Measurements from ENCODE around the gene ORC3.

Gene ORC3

GRCh38 chr6:87701676-87702588 lies 112.0 kb downstream of the ORC3 start, which contains the start of gene AKIRIN2 (continued):
- TF ChIP-seq, protein P1, sequence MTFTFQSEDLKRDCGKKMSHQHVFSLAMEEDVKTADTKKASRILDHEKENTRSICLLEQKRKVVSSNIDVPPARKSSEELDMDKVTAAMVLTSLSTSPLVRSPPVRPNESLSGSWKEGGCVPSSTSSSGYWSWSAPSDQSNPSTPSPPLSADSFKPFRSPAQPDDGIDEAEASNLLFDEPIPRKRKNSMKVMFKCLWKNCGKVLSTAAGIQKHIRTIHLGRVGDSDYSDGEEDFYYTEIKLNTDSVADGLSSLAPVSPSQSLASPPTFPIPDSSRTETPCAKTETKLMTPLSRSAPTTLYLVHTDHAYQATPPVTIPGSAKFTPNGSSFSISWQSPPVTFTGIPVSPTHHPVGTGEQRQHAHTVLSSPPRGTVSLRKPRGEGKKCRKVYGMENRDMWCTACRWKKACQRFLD (tag by site-specific recombination; IDR thresholded peaks at IDR 0.05): no peak
- TF ChIP-seq ZNF501 (tag by site-specific recombination; IDR thresholded peaks at IDR 0.05) (peak; percentile 79; the same call in 1 of the 2 replicates), ZNF768 (tag by site-specific recombination; IDR thresholded peaks at IDR 0.05) (0 out of 2 replicates have a peak, but pooled peaks have one; percentile 20), ZNF23 (tag by site-specific recombination; IDR thresholded peaks at IDR 0.05; ENCODE audit: borderline replicate concordance) (no peak), MZF1 (tag by site-specific recombination; IDR thresholded peaks at IDR 0.05; ENCODE audit: borderline replicate concordance) (peak; percentile 75)

DNA sequence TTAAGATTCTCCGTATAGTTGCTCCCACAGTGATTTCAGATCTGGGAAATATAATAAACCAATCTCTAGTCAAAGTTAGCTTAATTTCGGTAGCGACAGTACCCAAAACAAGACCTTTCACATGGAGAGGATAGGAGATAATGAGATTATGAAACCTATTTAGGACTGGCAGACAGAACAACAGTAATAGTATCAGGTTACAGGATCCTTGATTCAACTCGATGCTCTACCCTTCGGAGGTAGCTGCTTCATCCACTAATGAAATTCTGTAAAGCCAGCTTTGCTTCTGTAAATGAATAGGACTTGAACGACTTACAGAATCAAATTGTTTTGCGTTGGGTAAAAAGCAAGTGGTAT lies 112.6 kb downstream of the ORC3 start:
- Histone ChIP-seq H3K36me3 (ENCODE audit: control insufficient read depth in 2 of 2, insufficient read depth in 1 of 2, low read length in 2 of 2) (peaks cover 0 to 19% of the 10 kb centered on the region in 2 experiments; a peak in 1 of 3 replicates), H3K9me3 (ENCODE audit: control insufficient read depth, insufficient read depth, low read depth, low read length) (no peaks in the 10 kb centered on the region), H3K27ac (ENCODE audit: extremely low read depth, low read depth, low read length) (peak overlapping the region; percentile 97), H3K4me1 (ENCODE audit: control insufficient read depth, insufficient read depth, low read length) (peaks cover 6% of the 10 kb centered on the region), H3K4me3 (ENCODE audit: low read depth, low read length) (peak overlapping the region; percentile 45)
- ChIA-PET CTCF (interaction anchor here (0.6 to 1.3 kb wide), 4 partner anchors 12 to 381 kb away, joined by 3 to 4 read pairs (median 4); partner anchors contain the start of gene SMIM8), POLR2A (interaction anchor here (0.6 to 2.3 kb wide), 17 partner anchors 11 to 565 kb away, joined by 3 to 13 read pairs (median 3); partner anchors contain the start of genes ORC3, RARS2 and SLC35A1)
- no peak for TF ChIP-seq ZNF707 (tag by site-specific recombination; IDR thresholded peaks at IDR 0.05)
- TF ChIP-seq ZSCAN30 (tag by site-specific recombination; IDR thresholded peaks at IDR 0.05): no peak
- TF ChIP-seq, protein P2, sequence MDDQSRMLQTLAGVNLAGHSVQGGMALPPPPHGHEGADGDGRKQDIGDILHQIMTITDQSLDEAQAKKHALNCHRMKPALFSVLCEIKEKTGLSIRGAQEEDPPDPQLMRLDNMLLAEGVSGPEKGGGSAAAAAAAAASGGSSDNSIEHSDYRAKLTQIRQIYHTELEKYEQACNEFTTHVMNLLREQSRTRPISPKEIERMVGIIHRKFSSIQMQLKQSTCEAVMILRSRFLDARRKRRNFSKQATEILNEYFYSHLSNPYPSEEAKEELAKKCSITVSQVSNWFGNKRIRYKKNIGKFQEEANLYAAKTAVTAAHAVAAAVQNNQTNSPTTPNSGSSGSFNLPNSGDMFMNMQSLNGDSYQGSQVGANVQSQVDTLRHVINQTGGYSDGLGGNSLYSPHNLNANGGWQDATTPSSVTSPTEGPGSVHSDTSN (CRISPR knock-in tag; IDR thresholded peaks at IDR 0.05): no peak
- no peak for TF ChIP-seq ZNF654 (tag by site-specific recombination; IDR thresholded peaks at IDR 0.05; ENCODE audit: low read depth)
- no peak for TF ChIP-seq ZBTB8A (tag by site-specific recombination; IDR thresholded peaks at IDR 0.05)
- 0 out of 2 replicates have a peak, but pooled peaks have one; percentile 7 for TF ChIP-seq ZEB2 (tag by site-specific recombination; IDR thresholded peaks at IDR 0.05)
- TF ChIP-seq ZNF776 (tag by site-specific recombination; IDR thresholded peaks at IDR 0.05; ENCODE audit: borderline replicate concordance): no peak
- no peak for TF ChIP-seq ZNF426 (tag by site-specific recombination; IDR thresholded peaks at IDR 0.05)
- TF ChIP-seq ZNF140 (tag by site-specific recombination; IDR thresholded peaks at IDR 0.05): no peak
- TF ChIP-seq ZNF19 (tag by site-specific recombination; IDR thresholded peaks at IDR 0.05; ENCODE audit: low read depth): no peak
- TF ChIP-seq ZNF626 (tag by site-specific recombination; IDR thresholded peaks at IDR 0.05): no peak
- no peak for TF ChIP-seq ZSCAN23 (tag by site-specific recombination; IDR thresholded peaks at IDR 0.05)
- TF ChIP-seq ZNF404 (tag by site-specific recombination; IDR thresholded peaks at IDR 0.05): no peak
- TF ChIP-seq OSR2 (tag by site-specific recombination; IDR thresholded peaks at IDR 0.05): peak; percentile 56
- TF ChIP-seq, protein P3, sequence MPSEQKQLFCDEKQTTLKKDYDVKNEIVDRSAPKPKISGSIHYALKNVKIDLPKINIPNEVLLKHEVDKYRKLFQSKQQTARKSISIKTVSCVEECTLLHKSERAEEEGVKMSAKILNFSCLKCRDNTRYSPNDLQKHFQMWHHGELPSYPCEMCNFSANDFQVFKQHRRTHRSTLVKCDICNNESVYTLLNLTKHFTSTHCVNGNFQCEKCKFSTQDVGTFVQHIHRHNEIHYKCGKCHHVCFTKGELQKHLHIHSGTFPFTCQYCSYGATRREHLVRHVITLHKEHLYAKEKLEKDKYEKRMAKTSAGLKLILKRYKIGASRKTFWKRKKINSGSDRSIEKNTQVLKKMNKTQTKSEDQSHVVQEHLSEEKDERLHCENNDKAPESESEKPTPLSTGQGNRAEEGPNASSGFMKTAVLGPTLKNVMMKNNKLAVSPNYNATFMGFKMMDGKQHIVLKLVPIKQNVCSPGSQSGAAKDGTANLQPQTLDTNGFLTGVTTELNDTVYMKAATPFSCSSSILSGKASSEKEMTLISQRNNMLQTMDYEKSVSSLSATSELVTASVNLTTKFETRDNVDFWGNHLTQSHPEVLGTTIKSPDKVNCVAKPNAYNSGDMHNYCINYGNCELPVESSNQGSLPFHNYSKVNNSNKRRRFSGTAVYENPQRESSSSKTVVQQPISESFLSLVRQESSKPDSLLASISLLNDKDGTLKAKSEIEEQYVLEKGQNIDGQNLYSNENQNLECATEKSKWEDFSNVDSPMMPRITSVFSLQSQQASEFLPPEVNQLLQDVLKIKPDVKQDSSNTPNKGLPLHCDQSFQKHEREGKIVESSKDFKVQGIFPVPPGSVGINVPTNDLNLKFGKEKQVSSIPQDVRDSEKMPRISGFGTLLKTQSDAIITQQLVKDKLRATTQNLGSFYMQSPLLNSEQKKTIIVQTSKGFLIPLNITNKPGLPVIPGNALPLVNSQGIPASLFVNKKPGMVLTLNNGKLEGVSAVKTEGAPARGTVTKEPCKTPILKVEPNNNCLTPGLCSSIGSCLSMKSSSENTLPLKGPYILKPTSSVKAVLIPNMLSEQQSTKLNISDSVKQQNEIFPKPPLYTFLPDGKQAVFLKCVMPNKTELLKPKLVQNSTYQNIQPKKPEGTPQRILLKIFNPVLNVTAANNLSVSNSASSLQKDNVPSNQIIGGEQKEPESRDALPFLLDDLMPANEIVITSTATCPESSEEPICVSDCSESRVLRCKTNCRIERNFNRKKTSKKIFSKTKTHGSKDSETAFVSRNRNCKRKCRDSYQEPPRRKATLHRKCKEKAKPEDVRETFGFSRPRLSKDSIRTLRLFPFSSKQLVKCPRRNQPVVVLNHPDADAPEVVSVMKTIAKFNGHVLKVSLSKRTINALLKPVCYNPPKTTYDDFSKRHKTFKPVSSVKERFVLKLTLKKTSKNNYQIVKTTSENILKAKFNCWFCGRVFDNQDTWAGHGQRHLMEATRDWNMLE (tag by site-specific recombination; conservative IDR thresholded peaks at IDR 0.05; ENCODE audit: low read depth): no peak; the same call in 1 of the 2 replicates
- TF ChIP-seq ZBTB17 (tag by site-specific recombination; IDR thresholded peaks at IDR 0.05): peak; percentile 98
- TF ChIP-seq ZNF658 (tag by site-specific recombination; IDR thresholded peaks at IDR 0.05): no peak
- TF ChIP-seq ZNF843 (tag by site-specific recombination; IDR thresholded peaks at IDR 0.05): no peak; the same call in 1 of the 2 replicates
- peak; percentile 80 for TF ChIP-seq PRDM1 (tag by site-specific recombination; IDR thresholded peaks at IDR 0.05)
- no peak for TF ChIP-seq ZNF354C (tag by site-specific recombination; IDR thresholded peaks at IDR 0.05; ENCODE audit: borderline replicate concordance, low read depth)
